GM21381 (cell line): ENCODE data around the gene GNPTG.

ENCODE experiments used
- ATAC-seq: cut with Tn5 transposase; IDR thresholded peaks from one replicate; pipeline ENCODE4 v1.9.1; 2021; ENCODE audit warnings: mild to moderate bottlenecking, moderate library complexity; ENCODE audit not compliant: unreplicated experiment

Gene GNPTG

GRCh38 chr16:1392826-1393225 lies 41.1 kb downstream of the GNPTG start:
- ATAC-seq, result no peak

GRCh38 chr16:1393613-1394176 lies 42.0 kb downstream of the GNPTG start:
- no peak for ATAC-seq

GRCh38 chr16:1394367-1394951 lies 42.7 kb downstream of the GNPTG start:
- no peak for ATAC-seq

- ATAC-seq, result no peak
Measured at GRCh38 chr16:1395444-1396031, 43.8 kb downstream of the GNPTG start.

- no peak for ATAC-seq
Measured at GRCh38 chr16:1397779-1398178, 46.0 kb downstream of the GNPTG start.

- no peak for ATAC-seq
Measured at GRCh38 chr16:1398351-1398750, 46.6 kb downstream of the GNPTG start.

GRCh38 chr16:1398826-1399581 lies 47.3 kb downstream of the GNPTG start:
- ATAC-seq, result no peak

GRCh38 chr16:1401061-1401757 lies 49.5 kb downstream of the GNPTG start:
- no peak for ATAC-seq

- ATAC-seq, result no peak
Measured at GRCh38 chr16:1401758-1402154, 50.0 kb downstream of the GNPTG start.

GRCh38 chr16:1403036-1403435 lies 51.3 kb downstream of the GNPTG start:
- ATAC-seq, result no peak

GRCh38 chr16:1403733-1404132 lies 52.0 kb downstream of the GNPTG start:
- no peak for ATAC-seq

- peak; percentile 12 for ATAC-seq
Measured at GRCh38 chr16:1407753-1408152, 56.0 kb downstream of the GNPTG start.

- ATAC-seq, result peak; percentile 81
Measured at GRCh38 chr16:1408171-1408837, 56.6 kb downstream of the GNPTG start.

- no peak for ATAC-seq
Measured at GRCh38 chr16:1412847-1413246, 61.1 kb downstream of the GNPTG start.
